ENCODE data around the gene GRIP2.

DNA sequence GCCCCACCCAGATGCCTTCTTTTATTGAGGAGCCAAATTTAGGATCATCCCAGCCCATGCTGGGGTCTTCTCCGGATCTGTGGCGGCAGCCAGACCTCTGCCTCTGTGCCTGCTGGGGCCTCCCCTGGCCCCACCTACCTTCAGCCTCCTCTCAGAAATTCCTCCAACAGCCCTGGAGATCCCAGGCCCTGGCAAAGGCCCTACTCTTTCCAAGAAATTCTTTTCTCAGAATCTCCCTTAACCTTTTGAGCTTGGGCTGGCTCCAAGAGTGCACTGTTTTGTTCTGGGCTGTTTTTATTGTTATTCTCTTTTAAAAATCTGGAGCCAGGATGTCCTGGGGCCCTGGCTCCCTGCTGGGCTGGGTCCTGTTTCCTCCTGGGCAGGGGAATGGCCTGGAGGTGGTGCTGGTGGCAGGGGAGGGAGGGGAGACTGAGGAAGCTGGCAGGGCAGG lies 57.8 kb downstream of the GRIP2 start:
- TF ChIP-seq, protein P1, sequence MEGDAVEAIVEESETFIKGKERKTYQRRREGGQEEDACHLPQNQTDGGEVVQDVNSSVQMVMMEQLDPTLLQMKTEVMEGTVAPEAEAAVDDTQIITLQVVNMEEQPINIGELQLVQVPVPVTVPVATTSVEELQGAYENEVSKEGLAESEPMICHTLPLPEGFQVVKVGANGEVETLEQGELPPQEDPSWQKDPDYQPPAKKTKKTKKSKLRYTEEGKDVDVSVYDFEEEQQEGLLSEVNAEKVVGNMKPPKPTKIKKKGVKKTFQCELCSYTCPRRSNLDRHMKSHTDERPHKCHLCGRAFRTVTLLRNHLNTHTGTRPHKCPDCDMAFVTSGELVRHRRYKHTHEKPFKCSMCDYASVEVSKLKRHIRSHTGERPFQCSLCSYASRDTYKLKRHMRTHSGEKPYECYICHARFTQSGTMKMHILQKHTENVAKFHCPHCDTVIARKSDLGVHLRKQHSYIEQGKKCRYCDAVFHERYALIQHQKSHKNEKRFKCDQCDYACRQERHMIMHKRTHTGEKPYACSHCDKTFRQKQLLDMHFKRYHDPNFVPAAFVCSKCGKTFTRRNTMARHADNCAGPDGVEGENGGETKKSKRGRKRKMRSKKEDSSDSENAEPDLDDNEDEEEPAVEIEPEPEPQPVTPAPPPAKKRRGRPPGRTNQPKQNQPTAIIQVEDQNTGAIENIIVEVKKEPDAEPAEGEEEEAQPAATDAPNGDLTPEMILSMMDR (IDR thresholded peaks at IDR 0.05) = no peak
- TF ChIP-seq POLR2A (IDR thresholded peaks at IDR 0.05) = no peak
- no peak for TF ChIP-seq POLR2AphosphoS5 (IDR thresholded peaks at IDR 0.05)
- no peak for TF ChIP-seq EP300 (IDR thresholded peaks at IDR 0.05)
